Measurements from ENCODE around the gene AKR1D1.

DNA sequence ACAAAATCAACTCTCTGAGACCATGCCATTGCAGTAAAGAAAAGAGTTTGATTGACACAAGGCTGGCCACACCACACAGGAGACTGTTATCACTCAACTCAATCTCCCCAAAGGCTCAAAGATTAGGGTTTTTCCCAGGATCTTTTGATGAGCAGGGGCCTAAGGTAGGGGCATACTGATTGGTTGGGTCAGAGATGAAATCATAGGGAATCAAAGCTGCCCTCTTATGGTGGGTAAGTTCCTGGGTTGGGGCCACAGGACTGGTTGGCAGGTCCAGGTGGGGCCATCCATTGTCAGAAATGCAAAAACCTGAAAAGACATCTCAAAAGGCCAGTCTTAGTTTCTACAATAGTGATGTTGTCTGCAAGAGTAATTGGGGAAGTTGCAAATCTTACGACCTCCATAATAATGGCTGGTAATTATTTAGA lies 91.6 kb downstream of the AKR1D1 start:
- TF ChIP-seq, protein P1, sequence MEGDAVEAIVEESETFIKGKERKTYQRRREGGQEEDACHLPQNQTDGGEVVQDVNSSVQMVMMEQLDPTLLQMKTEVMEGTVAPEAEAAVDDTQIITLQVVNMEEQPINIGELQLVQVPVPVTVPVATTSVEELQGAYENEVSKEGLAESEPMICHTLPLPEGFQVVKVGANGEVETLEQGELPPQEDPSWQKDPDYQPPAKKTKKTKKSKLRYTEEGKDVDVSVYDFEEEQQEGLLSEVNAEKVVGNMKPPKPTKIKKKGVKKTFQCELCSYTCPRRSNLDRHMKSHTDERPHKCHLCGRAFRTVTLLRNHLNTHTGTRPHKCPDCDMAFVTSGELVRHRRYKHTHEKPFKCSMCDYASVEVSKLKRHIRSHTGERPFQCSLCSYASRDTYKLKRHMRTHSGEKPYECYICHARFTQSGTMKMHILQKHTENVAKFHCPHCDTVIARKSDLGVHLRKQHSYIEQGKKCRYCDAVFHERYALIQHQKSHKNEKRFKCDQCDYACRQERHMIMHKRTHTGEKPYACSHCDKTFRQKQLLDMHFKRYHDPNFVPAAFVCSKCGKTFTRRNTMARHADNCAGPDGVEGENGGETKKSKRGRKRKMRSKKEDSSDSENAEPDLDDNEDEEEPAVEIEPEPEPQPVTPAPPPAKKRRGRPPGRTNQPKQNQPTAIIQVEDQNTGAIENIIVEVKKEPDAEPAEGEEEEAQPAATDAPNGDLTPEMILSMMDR (IDR thresholded peaks at IDR 0.05): no peak
- TF ChIP-seq EP300 (IDR thresholded peaks at IDR 0.05): no peak
